ENCODE data around the gene SEZ6L2.

DNA sequence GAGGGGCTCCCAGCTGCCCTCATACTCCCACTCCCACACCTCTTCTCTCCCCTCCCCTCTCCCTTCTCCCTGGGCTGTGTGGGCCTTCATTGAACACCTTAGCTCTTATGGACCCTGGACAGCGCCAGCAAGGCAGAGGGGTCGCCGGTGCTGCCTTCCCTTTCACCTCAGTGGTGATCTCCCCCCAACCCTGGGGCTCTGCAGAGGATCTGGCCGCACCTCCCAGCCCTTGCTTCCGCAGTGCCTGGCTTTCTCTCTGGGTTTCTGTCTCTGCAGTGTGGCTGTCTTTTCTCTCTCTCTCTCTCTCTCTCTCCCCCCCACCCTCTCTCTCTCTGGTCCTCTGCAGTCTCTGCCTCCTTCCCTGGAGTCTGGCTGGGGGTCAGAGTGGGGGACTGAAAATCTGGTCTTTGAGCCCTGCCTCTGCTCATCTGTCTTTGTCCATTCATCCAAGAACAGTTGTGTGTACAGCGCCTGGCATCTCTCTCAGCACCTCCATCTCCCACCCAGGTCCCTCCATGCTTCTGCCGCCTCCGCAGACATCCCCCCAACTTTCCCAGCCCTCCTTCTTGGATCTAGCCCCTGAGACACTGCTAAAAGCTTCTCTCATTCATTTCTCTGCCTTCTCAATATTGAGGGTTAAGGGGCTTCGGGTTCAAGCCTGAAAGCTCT lies 1.1 kb downstream of the SEZ6L2 start:
- no peak for TF ChIP-seq EZH2phosphoT487 (IDR thresholded peaks at IDR 0.05; ENCODE audit: low read depth)
- TF ChIP-seq, protein P1, sequence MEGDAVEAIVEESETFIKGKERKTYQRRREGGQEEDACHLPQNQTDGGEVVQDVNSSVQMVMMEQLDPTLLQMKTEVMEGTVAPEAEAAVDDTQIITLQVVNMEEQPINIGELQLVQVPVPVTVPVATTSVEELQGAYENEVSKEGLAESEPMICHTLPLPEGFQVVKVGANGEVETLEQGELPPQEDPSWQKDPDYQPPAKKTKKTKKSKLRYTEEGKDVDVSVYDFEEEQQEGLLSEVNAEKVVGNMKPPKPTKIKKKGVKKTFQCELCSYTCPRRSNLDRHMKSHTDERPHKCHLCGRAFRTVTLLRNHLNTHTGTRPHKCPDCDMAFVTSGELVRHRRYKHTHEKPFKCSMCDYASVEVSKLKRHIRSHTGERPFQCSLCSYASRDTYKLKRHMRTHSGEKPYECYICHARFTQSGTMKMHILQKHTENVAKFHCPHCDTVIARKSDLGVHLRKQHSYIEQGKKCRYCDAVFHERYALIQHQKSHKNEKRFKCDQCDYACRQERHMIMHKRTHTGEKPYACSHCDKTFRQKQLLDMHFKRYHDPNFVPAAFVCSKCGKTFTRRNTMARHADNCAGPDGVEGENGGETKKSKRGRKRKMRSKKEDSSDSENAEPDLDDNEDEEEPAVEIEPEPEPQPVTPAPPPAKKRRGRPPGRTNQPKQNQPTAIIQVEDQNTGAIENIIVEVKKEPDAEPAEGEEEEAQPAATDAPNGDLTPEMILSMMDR (IDR thresholded peaks at IDR 0.05; ENCODE audit: low read depth, low read length): no peak
